ENCODE results near the gene PHF21B.

DNA sequence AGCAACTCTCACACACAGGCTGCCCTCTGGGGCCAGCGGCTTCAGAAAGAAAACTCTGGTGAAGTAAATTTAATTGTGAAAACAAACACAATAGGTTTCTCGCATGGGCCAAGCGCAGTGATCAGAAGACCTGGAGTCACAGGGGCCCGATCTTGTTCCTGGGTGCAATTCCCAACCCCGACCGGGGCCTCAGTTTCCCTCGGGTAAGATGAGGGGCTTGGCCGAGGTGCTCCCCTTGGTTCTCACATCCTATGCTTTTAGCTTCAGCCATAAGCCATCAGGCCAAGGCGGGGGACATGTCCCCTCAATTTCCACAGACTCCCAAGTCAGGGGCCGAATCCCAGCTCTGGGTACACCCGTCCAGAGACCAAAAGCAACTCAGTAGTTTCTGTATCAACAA lies 11.5 kb downstream of the PHF21B start:
- TF ChIP-seq, protein P1, sequence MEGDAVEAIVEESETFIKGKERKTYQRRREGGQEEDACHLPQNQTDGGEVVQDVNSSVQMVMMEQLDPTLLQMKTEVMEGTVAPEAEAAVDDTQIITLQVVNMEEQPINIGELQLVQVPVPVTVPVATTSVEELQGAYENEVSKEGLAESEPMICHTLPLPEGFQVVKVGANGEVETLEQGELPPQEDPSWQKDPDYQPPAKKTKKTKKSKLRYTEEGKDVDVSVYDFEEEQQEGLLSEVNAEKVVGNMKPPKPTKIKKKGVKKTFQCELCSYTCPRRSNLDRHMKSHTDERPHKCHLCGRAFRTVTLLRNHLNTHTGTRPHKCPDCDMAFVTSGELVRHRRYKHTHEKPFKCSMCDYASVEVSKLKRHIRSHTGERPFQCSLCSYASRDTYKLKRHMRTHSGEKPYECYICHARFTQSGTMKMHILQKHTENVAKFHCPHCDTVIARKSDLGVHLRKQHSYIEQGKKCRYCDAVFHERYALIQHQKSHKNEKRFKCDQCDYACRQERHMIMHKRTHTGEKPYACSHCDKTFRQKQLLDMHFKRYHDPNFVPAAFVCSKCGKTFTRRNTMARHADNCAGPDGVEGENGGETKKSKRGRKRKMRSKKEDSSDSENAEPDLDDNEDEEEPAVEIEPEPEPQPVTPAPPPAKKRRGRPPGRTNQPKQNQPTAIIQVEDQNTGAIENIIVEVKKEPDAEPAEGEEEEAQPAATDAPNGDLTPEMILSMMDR (conservative IDR thresholded peaks at IDR 0.05), result no peak
- TF ChIP-seq ZFX (IDR thresholded peaks at IDR 0.05), result no peak
